Esophagus muscularis mucosa (tissue), 4 donors: ENCODE measurements around the gene SLC38A9. TPM values are rescaled to one million over a fixed set of nuclear protein-coding genes. Genes with fewer than 3 reads are reported as not detected.

ENCODE experiments used
- DNase-seq: peaks from one replicate; pipeline ENCODE4 v3.0.0-alpha.2; 2017; ENCODE audit errors: extremely low spot score
- H3K27ac ChIP-seq, 4 donors: fragments of 200-600 bp; sonication (generic); replicated peaks in 1 of 4; 1 replicate in 3 of 4; 2 replicates in 1 of 4; pipeline ENCODE4 v1.5.1; 2016 to 2019; ENCODE audit warnings: mild to moderate bottlenecking in 1 of 4
- H3K27me3 ChIP-seq, 4 donors: fragments of 200-600 bp; sonication (generic); one replicate each; pipeline versions ENCODE4 v1.5.1 to v1.6.0; 2016 to 2019
- H3K36me3 ChIP-seq, 4 donors: fragments of 200-600 bp; sonication (generic); one replicate each; pipeline ENCODE4 v1.5.1; 2016 to 2019
- H3K4me1 ChIP-seq, 4 donors: fragments of 200-600 bp; sonication (generic); one replicate each; pipeline ENCODE4 v1.5.1; 2016 to 2019
- H3K4me3 ChIP-seq, 4 donors: fragments of 200-600 bp; sonication (generic); 1 replicate in 2 of 4; 2 replicates in 2 of 4; pipeline ENCODE4 v1.5.1; 2016 to 2019; ENCODE audit warnings: mild to moderate bottlenecking in 4 of 4, moderate library complexity in 1 of 4
- H3K9me3 ChIP-seq, 4 donors: fragments of 200-600 bp; sonication (generic); 1 replicate in 3 of 4; 2 replicates in 1 of 4; pipeline ENCODE4 v1.5.1; 2016 to 2019
- CTCF ChIP-seq, 3 experiments: fragments of 200-600 bp in 2 of 3; fragments of 450-650 bp in 1 of 3; sonication (generic) in 2 of 3; IDR thresholded peaks; one replicate each; pipeline ENCODE4 v1.5.1; 2017 to 2019; ENCODE audit warnings: antibody characterized with exemption in 3 of 3, mild to moderate bottlenecking in 2 of 3, moderate library complexity in 1 of 3
- EP300 ChIP-seq: sonication (generic); formaldehyde crosslinking; IDR thresholded peaks from one replicate; pipeline ENCODE4 v1.6.1; 2017; ENCODE audit warnings: antibody characterized with exemption
- POLR2A ChIP-seq: fragments of 450-650 bp; IDR thresholded peaks from one replicate; pipeline ENCODE4 v1.6.1; 2017; ENCODE audit warnings: antibody characterized with exemption, moderate library complexity, mild to moderate bottlenecking, low read depth
- POLR2AphosphoS5 ChIP-seq, 2 donors: sonication (generic); formaldehyde crosslinking; IDR thresholded peaks; one replicate each; pipeline ENCODE4 v1.6.1; 2017; ENCODE audit warnings: antibody characterized with exemption in 2 of 2
- WGBS: methylation state at CpG from one replicate; pipeline ENCODE4 v1.1.5; 2018; 5-methylcytosine and 5-hydroxymethylcytosine counted together
- intact Hi-C: fragments of 100-400 bp; cut with DNase I; formaldehyde crosslinking; loops from one replicate; pipeline ENCODE4 v1.15.1; 2023
- total RNA-seq, 4 donors: library from RNA; depleted of rRNA; stranded (reverse); fragments of >200 nt; gene quantifications; one replicate each; pipeline versions ENCODE4 v1.1.0 to v1.2.1, GENCODE V29; 2016

The SLC38A9 gene
- total RNA-seq, 4 donors from 2014 or later, result 10.0 to 12.3 (median 11.0) TPM

DNA sequence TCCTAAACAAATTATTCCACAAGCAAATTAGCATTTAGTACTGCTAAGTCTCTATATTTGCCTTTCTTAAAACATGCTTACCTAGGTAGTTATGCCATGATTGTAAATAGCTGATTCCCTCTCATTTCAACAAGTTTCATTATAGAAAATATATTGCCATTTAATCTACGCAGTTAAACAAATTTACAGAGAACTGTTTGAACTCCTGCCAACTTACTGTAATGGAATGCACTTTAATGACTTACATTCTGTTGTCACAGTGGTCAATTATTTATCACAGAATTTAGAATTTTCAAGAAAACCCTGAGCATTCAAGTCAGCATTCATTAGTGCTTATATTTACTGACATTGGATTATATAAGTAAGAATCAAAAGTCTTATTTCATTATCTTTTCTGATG lies 19.6 kb downstream of the SLC38A9 start:
- H3K9me3 ChIP-seq, result no peaks in the 10 kb centered on the region
- no peak for TF ChIP-seq CTCF (IDR thresholded peaks at IDR 0.05)
- TF ChIP-seq POLR2A, result no peak
- no peak for TF ChIP-seq POLR2AphosphoS5 (IDR thresholded peaks at IDR 0.05)
- TF ChIP-seq EP300, result no peak
- peaks cover 0 to 5% (median 0%) of the 10 kb centered on the region in 4 donors for H3K36me3 ChIP-seq
- H3K4me1 ChIP-seq, result peaks cover 15 to 27% (median 22%) of the 10 kb centered on the region in 4 donors
- intact Hi-C loops, result loop anchor here (5.0 kb wide), 2 partner anchors 160 to 345 kb away; partner anchors contain the start of gene PLPP1
- H3K4me3 ChIP-seq, result no peak overlapping the region
- 72% methylated on average over 1 of the region's 1 CpG for WGBS
- no peaks in the 10 kb centered on the region for H3K27me3 ChIP-seq
- no peak overlapping the region for H3K27ac ChIP-seq
- DNase-seq, result no peak

DNA sequence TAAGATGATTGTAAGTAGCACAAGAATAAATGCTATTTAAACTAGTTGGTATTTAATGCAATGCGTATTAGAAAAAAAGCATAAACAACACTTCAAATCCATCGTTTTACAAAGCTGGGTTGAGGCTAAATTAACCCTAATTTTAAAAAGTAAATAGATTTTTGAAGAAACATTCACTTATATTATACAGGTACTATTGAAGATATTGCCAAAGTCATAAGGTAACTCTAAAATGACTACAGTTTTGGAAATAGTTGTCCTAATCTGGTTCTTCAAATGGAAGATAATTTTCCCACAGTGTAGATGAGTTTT lies 20.1 kb downstream of the SLC38A9 start:
- no peaks in the 10 kb centered on the region for H3K9me3 ChIP-seq
- intact Hi-C loops, result loop anchor here (5.0 kb wide), 2 partner anchors 160 to 345 kb away; partner anchors contain the start of gene PLPP1
- WGBS, result 81% methylated on average over 2 of the region's 2 CpGs
- H3K4me1 ChIP-seq, result peaks cover 15 to 27% (median 22%) of the 10 kb centered on the region in 4 donors
- peaks cover 0 to 2% (median 0%) of the 10 kb centered on the region in 4 donors for H3K36me3 ChIP-seq
- H3K27ac ChIP-seq, result no peak overlapping the region
- H3K4me3 ChIP-seq, result no peak overlapping the region
- DNase-seq, result no peak
- no peak for TF ChIP-seq POLR2A
- no peak for TF ChIP-seq EP300
- no peak for TF ChIP-seq POLR2AphosphoS5 (IDR thresholded peaks at IDR 0.05)
- TF ChIP-seq CTCF (IDR thresholded peaks at IDR 0.05), result no peak
- no peaks in the 10 kb centered on the region for H3K27me3 ChIP-seq

- intact Hi-C loops, result loop anchor here (2.0 to 5.0 kb wide), 3 partner anchors 159 to 344 kb away; partner anchors contain the start of gene PLPP1
- TF ChIP-seq CTCF (IDR thresholded peaks at IDR 0.05) (peak; percentile 71 to 78 (median 72)), POLR2A (no peak)
- no peaks in the 10 kb centered on the region for H3K36me3 ChIP-seq
- H3K27me3 ChIP-seq, result no peaks in the 10 kb centered on the region
- WGBS, result 30% methylated on average over 2 of the region's 2 CpGs
- peak overlapping the region; percentile 24 to 51 (median 42) for H3K27ac ChIP-seq
- H3K4me3 ChIP-seq, result peak overlapping the region in 3 of 4 donors; percentile 4 to 25 (median 18)
- peaks cover 15 to 27% (median 22%) of the 10 kb centered on the region in 4 donors for H3K4me1 ChIP-seq
- H3K9me3 ChIP-seq, result no peaks in the 10 kb centered on the region
- no peak for DNase-seq
Observed at GRCh38 chr5:55691265-55692105, 20.6 kb downstream of the SLC38A9 start.

- Histone ChIP-seq H3K4me3 (no peak overlapping the region), H3K27ac (no peak overlapping the region), H3K36me3 (no peaks in the 10 kb centered on the region), H3K27me3 (no peaks in the 10 kb centered on the region), H3K9me3 (no peaks in the 10 kb centered on the region), H3K4me1 (peaks cover 0 to 10% (median 9%) of the 10 kb centered on the region in 4 donors)
- no peak for TF ChIP-seq POLR2A
- WGBS, result 100% methylated on average over 1 of the region's 1 CpG
- intact Hi-C loops, result no loop called here
- no peak for DNase-seq
Observed at GRCh38 chr5:55682071-55682470, 30.1 kb downstream of the SLC38A9 start.

DNA sequence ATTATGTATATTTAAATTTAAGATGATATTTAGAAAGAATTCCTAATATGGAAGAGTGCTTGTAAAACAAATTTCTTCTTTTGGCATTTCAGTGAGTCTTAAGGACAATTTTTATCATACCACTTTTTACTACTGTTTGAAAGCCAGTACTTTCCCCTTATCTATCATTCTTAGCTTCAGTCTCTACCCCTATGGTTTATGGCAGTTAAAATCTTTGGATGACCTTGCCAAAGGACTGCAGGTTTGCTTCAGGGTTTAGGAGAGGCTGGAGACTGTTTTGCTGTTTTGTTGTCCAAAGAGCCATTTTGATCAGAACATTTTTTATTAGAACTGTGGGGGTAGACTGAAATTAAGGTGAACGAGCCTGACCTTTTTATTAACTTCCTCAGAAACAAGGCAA lies 30.8 kb downstream of the SLC38A9 start:
- WGBS, result 100% methylated on average over 1 of the region's 1 CpG
- Histone ChIP-seq H3K9me3 (no peaks in the 10 kb centered on the region), H3K27ac (no peak overlapping the region), H3K4me3 (no peak overlapping the region), H3K36me3 (no peaks in the 10 kb centered on the region), H3K27me3 (no peaks in the 10 kb centered on the region), H3K4me1 (peaks cover 0 to 10% (median 9%) of the 10 kb centered on the region in 4 donors)
- DNase-seq, result no peak
- intact Hi-C loops, result no loop called here
- TF ChIP-seq POLR2A (no peak), POLR2AphosphoS5 (IDR thresholded peaks at IDR 0.05) (no peak), EP300 (no peak), CTCF (IDR thresholded peaks at IDR 0.05) (no peak)
